H1 (cell line): ENCODE results near the gene CDK8.

ENCODE experiments used
- CBX5 ChIP-seq: fragments of 300-800, 300-1000 bp; sonication (generic); IDR thresholded peaks from 2 replicates; pipeline ENCODE4 v1.7.1; 2016; ENCODE audit warnings: antibody characterized with exemption, low read length, low read depth
- CBX8 ChIP-seq: fragments of 300-800, 300-1000 bp; sonication (generic); IDR thresholded peaks from 2 replicates; pipeline ENCODE4 v1.7.1; 2016; ENCODE audit warnings: low read depth, low read length, borderline replicate concordance
- EP300 ChIP-seq, 2 experiments: IDR thresholded peaks; 1 replicate in 1 of 2; 2 replicates in 1 of 2; pipeline ENCODE4 v1.6.1; 2011 to 2012; ENCODE audit warnings: low read depth in 2 of 2, low read length in 2 of 2, mild to moderate bottlenecking in 2 of 2, borderline replicate concordance in 1 of 2, inconsistent platforms in 1 of 2, moderate library complexity in 1 of 2
- EZH2 ChIP-seq: fragments of 200-600 bp; sonication (generic); IDR thresholded peaks from 2 replicates; pipeline ENCODE4 v1.7.1; 2012; ENCODE audit warnings: low read depth, mild to moderate bottlenecking, moderate library complexity, low read length, inconsistent platforms; ENCODE audit not compliant: severe bottlenecking
- POLR2A ChIP-seq, 2 experiments: IDR thresholded peaks; 1 replicate in 1 of 2; 2 replicates in 1 of 2; pipeline ENCODE4 v1.6.1; 2011; ENCODE audit warnings: low read depth in 2 of 2, low read length in 2 of 2, mild to moderate bottlenecking in 2 of 2; ENCODE audit errors: control extremely low read depth in 1 of 2
- RAD21 ChIP-seq, 2 experiments: IDR thresholded peaks in 1 of 2; conservative IDR thresholded peaks in 1 of 2; 2 replicates each; pipeline ENCODE4 v1.6.1; 2011; ENCODE audit warnings: low read depth in 2 of 2, low read length in 2 of 2, improper control_type of control experiment in 1 of 2, inconsistent platforms in 1 of 2, mild to moderate bottlenecking in 1 of 2, moderate library complexity in 1 of 2
- RNF2 ChIP-seq: fragments of 200-900, 300-1000 bp; sonication (generic); IDR thresholded peaks from 2 replicates; pipeline ENCODE4 v1.7.1; 2016; ENCODE audit warnings: borderline replicate concordance, low read depth, mild to moderate bottlenecking, antibody characterized with exemption, low read length; ENCODE audit not compliant: poor library complexity, severe bottlenecking; ENCODE audit errors: missing control alignments
- RXRA ChIP-seq: IDR thresholded peaks from 2 replicates; pipeline ENCODE4 v1.6.1; 2011; ENCODE audit warnings: low read depth, mild to moderate bottlenecking, low read length, moderate library complexity; ENCODE audit not compliant: insufficient read depth
- TAF1 ChIP-seq: IDR thresholded peaks from 2 replicates; pipeline ENCODE4 v1.6.1; 2011; ENCODE audit warnings: mild to moderate bottlenecking, low read depth, low read length
- TF ChIP-seq, protein P1 (sequence below), 3 experiments: IDR thresholded peaks; 1 replicate in 2 of 3; 2 replicates in 1 of 3; pipeline versions ENCODE4 v1.5.1 to v1.6.1; 2011; ENCODE audit warnings: low read length in 3 of 3, mild to moderate bottlenecking in 3 of 3, inconsistent platforms in 2 of 3, low read depth in 1 of 3, moderate library complexity in 1 of 3; ENCODE audit not compliant: insufficient read depth in 1 of 3; ENCODE audit errors: control extremely low read depth in 1 of 3
- TF ChIP-seq, protein P2 (sequence below): IDR thresholded peaks from 2 replicates; pipeline ENCODE4 v1.6.1; 2012; ENCODE audit warnings: low read length, inconsistent platforms
- TF ChIP-seq, protein P3 (sequence below): IDR thresholded peaks from 2 replicates; pipeline ENCODE4 v1.6.1; 2012; ENCODE audit warnings: inconsistent platforms

DNA sequence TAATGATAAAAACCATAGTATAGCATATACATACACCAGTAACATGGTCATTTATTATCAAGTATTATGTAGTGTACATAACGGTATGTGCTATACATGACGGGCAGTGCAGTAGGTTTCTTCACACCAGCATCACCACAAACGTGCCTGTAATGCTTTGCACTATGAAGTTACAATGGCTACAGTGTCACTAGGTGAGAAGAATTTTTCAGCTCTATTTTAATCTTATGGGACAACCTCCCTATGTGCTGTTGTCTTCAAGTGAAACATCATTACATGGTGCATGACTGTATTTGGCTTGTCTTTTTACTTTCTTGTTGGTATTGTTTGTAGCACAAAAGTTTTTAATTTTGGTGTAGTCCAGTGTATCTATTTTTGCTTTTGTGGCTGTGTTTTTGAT is 18.7 kb downstream of the CDK8 start:
- TF ChIP-seq, protein P1, sequence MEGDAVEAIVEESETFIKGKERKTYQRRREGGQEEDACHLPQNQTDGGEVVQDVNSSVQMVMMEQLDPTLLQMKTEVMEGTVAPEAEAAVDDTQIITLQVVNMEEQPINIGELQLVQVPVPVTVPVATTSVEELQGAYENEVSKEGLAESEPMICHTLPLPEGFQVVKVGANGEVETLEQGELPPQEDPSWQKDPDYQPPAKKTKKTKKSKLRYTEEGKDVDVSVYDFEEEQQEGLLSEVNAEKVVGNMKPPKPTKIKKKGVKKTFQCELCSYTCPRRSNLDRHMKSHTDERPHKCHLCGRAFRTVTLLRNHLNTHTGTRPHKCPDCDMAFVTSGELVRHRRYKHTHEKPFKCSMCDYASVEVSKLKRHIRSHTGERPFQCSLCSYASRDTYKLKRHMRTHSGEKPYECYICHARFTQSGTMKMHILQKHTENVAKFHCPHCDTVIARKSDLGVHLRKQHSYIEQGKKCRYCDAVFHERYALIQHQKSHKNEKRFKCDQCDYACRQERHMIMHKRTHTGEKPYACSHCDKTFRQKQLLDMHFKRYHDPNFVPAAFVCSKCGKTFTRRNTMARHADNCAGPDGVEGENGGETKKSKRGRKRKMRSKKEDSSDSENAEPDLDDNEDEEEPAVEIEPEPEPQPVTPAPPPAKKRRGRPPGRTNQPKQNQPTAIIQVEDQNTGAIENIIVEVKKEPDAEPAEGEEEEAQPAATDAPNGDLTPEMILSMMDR (IDR thresholded peaks at IDR 0.05; ENCODE audit: control extremely low read depth in 1 of 3, insufficient read depth in 1 of 3, low read depth in 1 of 3, low read length in 3 of 3), result no peak
- TF ChIP-seq EZH2 (no peak), TAF1 (no peak), RXRA (no peak), POLR2A (IDR thresholded peaks at IDR 0.05; ENCODE audit: control extremely low read depth in 1 of 2, low read depth in 2 of 2, low read length in 2 of 2) (no peak), RNF2 (no peak), EP300 (IDR thresholded peaks at IDR 0.05; ENCODE audit: borderline replicate concordance in 1 of 2, low read depth in 2 of 2, low read length in 2 of 2) (no peak), CBX5 (no peak), CBX8 (no peak), RAD21 (IDR thresholded peaks at IDR 0.05 in 1 of 2, conservative IDR thresholded peaks at IDR 0.05 in 1 of 2; ENCODE audit: low read depth in 2 of 2, low read length in 2 of 2) (no peak)
- TF ChIP-seq, protein P2, sequence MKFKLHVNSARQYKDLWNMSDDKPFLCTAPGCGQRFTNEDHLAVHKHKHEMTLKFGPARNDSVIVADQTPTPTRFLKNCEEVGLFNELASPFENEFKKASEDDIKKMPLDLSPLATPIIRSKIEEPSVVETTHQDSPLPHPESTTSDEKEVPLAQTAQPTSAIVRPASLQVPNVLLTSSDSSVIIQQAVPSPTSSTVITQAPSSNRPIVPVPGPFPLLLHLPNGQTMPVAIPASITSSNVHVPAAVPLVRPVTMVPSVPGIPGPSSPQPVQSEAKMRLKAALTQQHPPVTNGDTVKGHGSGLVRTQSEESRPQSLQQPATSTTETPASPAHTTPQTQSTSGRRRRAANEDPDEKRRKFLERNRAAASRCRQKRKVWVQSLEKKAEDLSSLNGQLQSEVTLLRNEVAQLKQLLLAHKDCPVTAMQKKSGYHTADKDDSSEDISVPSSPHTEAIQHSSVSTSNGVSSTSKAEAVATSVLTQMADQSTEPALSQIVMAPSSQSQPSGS, result no peak
- TF ChIP-seq, protein P3, sequence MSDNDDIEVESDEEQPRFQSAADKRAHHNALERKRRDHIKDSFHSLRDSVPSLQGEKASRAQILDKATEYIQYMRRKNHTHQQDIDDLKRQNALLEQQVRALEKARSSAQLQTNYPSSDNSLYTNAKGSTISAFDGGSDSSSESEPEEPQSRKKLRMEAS, result no peak
